Natural killer cell treated with Interleukin-12 subunit alpha and Interleukin-12 subunit beta and Interleukin-15 and Interleukin-18, amount 100 ng/mL, for 72 hours (primary cell): ENCODE results near the gene HJURP. TPM values are rescaled to one million over a fixed set of nuclear protein-coding genes. Genes with fewer than 3 reads are reported as not detected.

ENCODE experiments used
- ATAC-seq, 2 donors: fragments of 150-1000 bp; cut with Tn5 transposase in 1 of 2; sonication (Bioruptor Pico), chemical (Tn5 transposase) in 1 of 2; 2 replicates each; pipeline ENCODE4 v1.10.0; 2021
- DNase-seq: peaks from one replicate; pipeline ENCODE4 v3.0.0; 2022; ENCODE audit warnings: low spot score
- H3K27ac Mint-ChIP-seq, 2 donors: 1 replicate in 1 of 2; 2 replicates in 1 of 2; pipeline ENCODE4 v1.8.0; 2022; ENCODE audit warnings: mixed read lengths in 2 of 2, mild to moderate bottlenecking in 1 of 2, moderate library complexity in 1 of 2
- H3K27me3 Mint-ChIP-seq, 2 donors: 1 replicate in 1 of 2; 2 replicates in 1 of 2; pipeline ENCODE4 v1.8.0; 2022; ENCODE audit warnings: mixed read lengths in 2 of 2
- H3K36me3 Mint-ChIP-seq: one replicate; pipeline ENCODE4 v1.8.0; 2022; ENCODE audit warnings: mixed read lengths
- H3K4me1 Mint-ChIP-seq, 2 donors: 1 replicate in 1 of 2; 2 replicates in 1 of 2; pipeline ENCODE4 v1.8.0; 2022; ENCODE audit warnings: low read depth in 2 of 2, mixed read lengths in 2 of 2, mild to moderate bottlenecking in 1 of 2
- H3K4me3 Mint-ChIP-seq: one replicate; pipeline ENCODE4 v1.8.0; 2022; ENCODE audit warnings: mixed read lengths
- H3K9me3 Mint-ChIP-seq: 2 replicates; pipeline ENCODE4 v1.8.0; 2022; ENCODE audit warnings: mixed read lengths
- total RNA-seq, 2 donors: library from RNA; stranded (reverse); gene quantifications; one replicate each; pipeline ENCODE4 v1.2.3, GENCODE V29; 2022

HJURP gene
- total RNA-seq, 2 donors from 2014 or later = 35.6 to 76.6 TPM

GRCh38 chr2:233819884-233820773, 34.2 kb downstream of the HJURP start:
- ATAC-seq (no peak), DNase-seq (peak; percentile 45)
- H3K27ac Mint-ChIP-seq = no peak overlapping the region
- H3K4me1 Mint-ChIP-seq = no peaks in the 10 kb centered on the region
- no peaks in the 10 kb centered on the region for H3K36me3 Mint-ChIP-seq
- no peak overlapping the region for H3K4me3 Mint-ChIP-seq
- H3K27me3 Mint-ChIP-seq = peaks cover 8 to 18% of the 10 kb centered on the region in 2 donors
- no peaks in the 10 kb centered on the region for H3K9me3 Mint-ChIP-seq

GRCh38 chr2:233818639-233819621, 35.4 kb downstream of the HJURP start:
- H3K9me3 Mint-ChIP-seq = no peaks in the 10 kb centered on the region
- peaks cover 13 to 22% of the 10 kb centered on the region in 2 donors for H3K27me3 Mint-ChIP-seq
- H3K4me3 Mint-ChIP-seq = no peak overlapping the region
- no peaks in the 10 kb centered on the region for H3K4me1 Mint-ChIP-seq
- DNase-seq (peak; percentile 45), ATAC-seq (no peak)
- H3K36me3 Mint-ChIP-seq = no peaks in the 10 kb centered on the region
- no peak overlapping the region for H3K27ac Mint-ChIP-seq

- Mint-ChIP-seq H3K9me3 (no peaks in the 10 kb centered on the region), H3K4me3 (no peak overlapping the region), H3K4me1 (no peaks in the 10 kb centered on the region), H3K27ac (no peak overlapping the region), H3K27me3 (peaks cover 16 to 22% of the 10 kb centered on the region in 2 donors), H3K36me3 (no peaks in the 10 kb centered on the region)
- no peak for ATAC-seq
- peak; percentile 47 for DNase-seq
These were observed 36.2 kb downstream of the HJURP start for GRCh38 chr2:233817995-233818638.

- DNase-seq (peak; percentile 46), ATAC-seq (no peak)
- Mint-ChIP-seq H3K27ac (no peak overlapping the region), H3K4me3 (no peak overlapping the region), H3K9me3 (no peaks in the 10 kb centered on the region), H3K27me3 (peaks cover 20 to 22% of the 10 kb centered on the region in 2 donors), H3K4me1 (no peaks in the 10 kb centered on the region), H3K36me3 (no peaks in the 10 kb centered on the region)
These were observed 36.9 kb downstream of the HJURP start for GRCh38 chr2:233817361-233817911.

- H3K9me3 Mint-ChIP-seq = no peaks in the 10 kb centered on the region
- no peak overlapping the region for H3K4me3 Mint-ChIP-seq
- no peak overlapping the region for H3K27ac Mint-ChIP-seq
- H3K27me3 Mint-ChIP-seq = peaks cover 22% of the 10 kb centered on the region in 2 donors
- ATAC-seq (no peak), DNase-seq (no peak)
- H3K36me3 Mint-ChIP-seq = no peaks in the 10 kb centered on the region
- no peaks in the 10 kb centered on the region for H3K4me1 Mint-ChIP-seq
These were observed 37.6 kb downstream of the HJURP start for GRCh38 chr2:233816771-233817170.

GRCh38 chr2:233816334-233816733, 38.0 kb downstream of the HJURP start:
- H3K4me1 Mint-ChIP-seq = no peaks in the 10 kb centered on the region
- peaks cover 20 to 22% of the 10 kb centered on the region in 2 donors for H3K27me3 Mint-ChIP-seq
- no peak overlapping the region for H3K27ac Mint-ChIP-seq
- no peak for DNase-seq
- H3K36me3 Mint-ChIP-seq = no peaks in the 10 kb centered on the region
- no peak overlapping the region for H3K4me3 Mint-ChIP-seq
- no peak for ATAC-seq
- no peaks in the 10 kb centered on the region for H3K9me3 Mint-ChIP-seq

GRCh38 chr2:233815861-233816260, 38.5 kb downstream of the HJURP start:
- no peak overlapping the region for H3K4me3 Mint-ChIP-seq
- ATAC-seq = no peak
- H3K27ac Mint-ChIP-seq = no peak overlapping the region
- no peaks in the 10 kb centered on the region for H3K9me3 Mint-ChIP-seq
- peaks cover 20 to 22% of the 10 kb centered on the region in 2 donors for H3K27me3 Mint-ChIP-seq
- H3K36me3 Mint-ChIP-seq = no peaks in the 10 kb centered on the region
- no peak for DNase-seq
- no peaks in the 10 kb centered on the region for H3K4me1 Mint-ChIP-seq

GRCh38 chr2:233814056-233814835, 40.1 kb downstream of the HJURP start:
- Mint-ChIP-seq H3K36me3 (no peaks in the 10 kb centered on the region), H3K9me3 (no peaks in the 10 kb centered on the region), H3K4me3 (no peak overlapping the region), H3K4me1 (no peaks in the 10 kb centered on the region), H3K27ac (no peak overlapping the region), H3K27me3 (peaks cover 27 to 30% of the 10 kb centered on the region in 2 donors)
- DNase-seq (no peak), ATAC-seq (no peak)

- Mint-ChIP-seq H3K4me3 (no peak overlapping the region), H3K9me3 (no peaks in the 10 kb centered on the region), H3K27ac (no peak overlapping the region), H3K27me3 (peaks cover 27 to 30% of the 10 kb centered on the region in 2 donors), H3K36me3 (no peaks in the 10 kb centered on the region), H3K4me1 (no peaks in the 10 kb centered on the region)
- peak; percentile 25 for DNase-seq
- ATAC-seq = no peak
These were observed 40.9 kb downstream of the HJURP start for GRCh38 chr2:233813236-233814055.

- Mint-ChIP-seq H3K27ac (no peak overlapping the region), H3K4me1 (no peaks in the 10 kb centered on the region), H3K36me3 (no peaks in the 10 kb centered on the region), H3K9me3 (no peaks in the 10 kb centered on the region), H3K4me3 (no peak overlapping the region), H3K27me3 (peaks cover 23 to 27% of the 10 kb centered on the region in 2 donors)
- DNase-seq (peak; percentile 20), ATAC-seq (no peak)
These were observed 42.6 kb downstream of the HJURP start for GRCh38 chr2:233811732-233812131.

- no peaks in the 10 kb centered on the region for H3K9me3 Mint-ChIP-seq
- ATAC-seq (no peak), DNase-seq (peak; percentile 34)
- no peak overlapping the region for H3K27ac Mint-ChIP-seq
- H3K4me1 Mint-ChIP-seq = no peaks in the 10 kb centered on the region
- H3K36me3 Mint-ChIP-seq = no peaks in the 10 kb centered on the region
- peaks cover 23 to 24% of the 10 kb centered on the region in 2 donors for H3K27me3 Mint-ChIP-seq
- no peak overlapping the region for H3K4me3 Mint-ChIP-seq
These were observed 43.2 kb downstream of the HJURP start for GRCh38 chr2:233811087-233811486.

- H3K9me3 Mint-ChIP-seq = no peaks in the 10 kb centered on the region
- peaks cover 24 to 25% of the 10 kb centered on the region in 2 donors for H3K27me3 Mint-ChIP-seq
- no peak overlapping the region for H3K4me3 Mint-ChIP-seq
- no peaks in the 10 kb centered on the region for H3K4me1 Mint-ChIP-seq
- no peak overlapping the region for H3K27ac Mint-ChIP-seq
- H3K36me3 Mint-ChIP-seq = no peaks in the 10 kb centered on the region
- DNase-seq = peak; percentile 2
- no peak for ATAC-seq
These were observed 44.0 kb downstream of the HJURP start for GRCh38 chr2:233810385-233810784.
